HepG2 (cell line): ENCODE results near the gene PGK1. TPM values are rescaled to one million over a fixed set of nuclear protein-coding genes. Genes with fewer than 3 reads are reported as not detected.

Experiments used
- ATAC-seq: fragments of 200-7000 bp; cut with Tn5 transposase; 3 replicates; pipeline ENCODE4 v1.9.1; 2020; ENCODE audit warnings: mild to moderate bottlenecking, moderate library complexity
- BruUV-seq: library from RNA; stranded (reverse); fragments of 400-500 nt; replicated peaks from 2 replicates; lab custom pipeline; 2021; lab: Mats Ljungman, UMichigan
- CTCF ChIA-PET: fragments of 300-600 bp; formaldehyde crosslinking; extraction: SDS; loops from one replicate; lab custom pipeline; 2021; ENCODE audit warnings: low total read pairs, inconsistent platforms, low intra/inter-chr PET ratio; lab: Yijun Ruan, JAX
- POLR2A ChIA-PET: fragments of 350-600 bp; sonication (Branson Sonifier 250); formaldehyde crosslinking; loops from one replicate; lab custom pipeline; 2020; ENCODE audit warnings: antibody characterized with exemption, inconsistent platforms; lab: Yijun Ruan, JAX
- DNase-seq: peaks from one replicate; pipeline ENCODE4 v3.0.0-alpha.2; 2015; ENCODE audit warnings: low spot score
- FAIRE-seq: peaks from 3 replicates; lab custom pipeline; 2011; peaks lifted over from hg19 to GRCh38; lab: Jason Lieb, UNC
- H2AFZ ChIP-seq: one replicate; pipeline ENCODE4 v1.6.1; 2011; ENCODE audit warnings: low read length, inconsistent platforms
- H3K27ac ChIP-seq: fragments of 300-600 bp; 3 replicates; pipeline ENCODE4 v1.8.0; 2011; ENCODE audit warnings: mixed run types, mild to moderate bottlenecking, mixed read lengths, low read length, inconsistent platforms; ENCODE audit not compliant: insufficient read depth; ENCODE audit errors: extremely low read length
- H3K27me3 ChIP-seq, 2 experiments: fragments of 200-600 bp in 1 of 2; 2 replicates in 1 of 2; 3 replicates in 1 of 2; pipeline versions ENCODE4 v1.6.0 to v1.8.0; 2011; ENCODE audit warnings: low read length in 2 of 2, mild to moderate bottlenecking in 2 of 2, moderate library complexity in 2 of 2, inconsistent platforms in 1 of 2; ENCODE audit not compliant: insufficient read depth in 2 of 2, control insufficient read depth in 1 of 2
- H3K36me3 ChIP-seq, 2 experiments: fragments of 200-600 bp in 1 of 2; replicated peaks in 1 of 2; 2 replicates in 1 of 2; 3 replicates in 1 of 2; pipeline versions ENCODE4 v1.5.1 to v1.8.0; 2011; ENCODE audit warnings: low read length in 2 of 2, inconsistent platforms in 1 of 2; ENCODE audit not compliant: insufficient read depth in 2 of 2, control insufficient read depth in 1 of 2
- H3K4me1 ChIP-seq: 2 replicates; pipeline ENCODE4 v1.5.1; 2012; ENCODE audit warnings: low read length, inconsistent platforms; ENCODE audit not compliant: insufficient read depth
- H3K4me2 ChIP-seq: 2 replicates; pipeline ENCODE4 v1.6.0; 2011; ENCODE audit warnings: low read depth, low read length, inconsistent platforms
- H3K4me3 ChIP-seq, 3 experiments: fragments of 200-600 bp in 1 of 3; sonication (generic), shearing (Covaris generic) in 1 of 3; replicated peaks in 1 of 3; 2 replicates each; pipeline ENCODE4 v1.5.1; 2011 to 2016; ENCODE audit warnings: low read length in 3 of 3, inconsistent platforms in 2 of 3, low read depth in 2 of 3, mild to moderate bottlenecking in 2 of 3, control low read depth in 1 of 3, mixed read lengths in 1 of 3; ENCODE audit not compliant: insufficient read depth in 1 of 3
- H3K79me2 ChIP-seq: one replicate; pipeline ENCODE4 v1.6.1; 2011; ENCODE audit warnings: low read length, inconsistent platforms; ENCODE audit not compliant: insufficient read depth
- H3K9ac ChIP-seq: 2 replicates; pipeline ENCODE4 v1.6.0; 2011; ENCODE audit warnings: mild to moderate bottlenecking, low read depth, low read length, inconsistent platforms; ENCODE audit not compliant: insufficient read depth
- H3K9me3 ChIP-seq: 2 replicates; pipeline ENCODE4 v1.5.1; 2012; ENCODE audit warnings: mild to moderate bottlenecking, low read length
- H4K20me1 ChIP-seq: 2 replicates; pipeline ENCODE4 v1.6.0; 2011; ENCODE audit warnings: inconsistent platforms, mild to moderate bottlenecking, low read length, moderate library complexity; ENCODE audit not compliant: insufficient read depth
- ATF1 ChIP-seq: IDR thresholded peaks from 2 replicates; pipeline ENCODE4 v1.6.1; 2016; ENCODE audit warnings: mild to moderate bottlenecking, control low read depth
- CEBPB ChIP-seq: IDR thresholded peaks from 2 replicates; pipeline ENCODE4 v1.6.1; 2011; ENCODE audit warnings: low read depth, low read length, improper control_type of control experiment, borderline replicate concordance
- EZH2 ChIP-seq: conservative IDR thresholded peaks from 2 replicates; pipeline ENCODE4 v1.6.1; 2012; ENCODE audit warnings: mild to moderate bottlenecking, low read depth, low read length, moderate library complexity
- NFKBIZ ChIP-seq: IDR thresholded peaks from 2 replicates; pipeline ENCODE4 v1.6.1; 2018; ENCODE audit warnings: missing genetic modification reagents, missing compliant biosample characterization
- NRL ChIP-seq: sonication (generic); formaldehyde crosslinking; IDR thresholded peaks from 2 replicates; pipeline ENCODE4 v1.5.0; 2020; ENCODE audit warnings: missing genetic modification reagents, mild to moderate bottlenecking, moderate library complexity, borderline replicate concordance
- POGZ ChIP-seq: sonication (generic); formaldehyde crosslinking; IDR thresholded peaks from 2 replicates; pipeline ENCODE4 v1.4.0; 2020; ENCODE audit warnings: mild to moderate bottlenecking, missing genetic modification reagents
- RBFOX2 ChIP-seq: fragments of 200-400 bp; formaldehyde crosslinking; IDR thresholded peaks from 2 replicates; pipeline ENCODE4 v1.6.1; 2017; ENCODE audit warnings: low read depth, mild to moderate bottlenecking, low read length
- REL ChIP-seq: sonication (generic); formaldehyde crosslinking; conservative IDR thresholded peaks from 2 replicates; pipeline ENCODE4 v1.8.0; 2022; ENCODE audit warnings: mild to moderate bottlenecking, missing genetic modification reagents, moderate library complexity
- TIGD3 ChIP-seq: sonication (generic); formaldehyde crosslinking; IDR thresholded peaks from 2 replicates; pipeline ENCODE4 v1.5.1; 2020; ENCODE audit warnings: mild to moderate bottlenecking, missing genetic modification reagents, borderline replicate concordance
- ZEB1 ChIP-seq: IDR thresholded peaks from 2 replicates; pipeline ENCODE4 v1.6.1; 2012; ENCODE audit warnings: mild to moderate bottlenecking, low read depth, inconsistent platforms; ENCODE audit not compliant: insufficient replicate concordance
- ZFP37 ChIP-seq: sonication (generic); formaldehyde crosslinking; IDR thresholded peaks from 2 replicates; pipeline ENCODE4 v1.4.0; 2020; ENCODE audit warnings: missing genetic modification reagents, borderline replicate concordance
- ZNF256 ChIP-seq: sonication (generic); formaldehyde crosslinking; conservative IDR thresholded peaks from 2 replicates; pipeline ENCODE4 v1.4.0; 2020; ENCODE audit warnings: missing genetic modification reagents
- ZNF496 ChIP-seq: sonication (generic); formaldehyde crosslinking; IDR thresholded peaks from 2 replicates; pipeline ENCODE4 v1.8.1; 2023; ENCODE audit warnings: mild to moderate bottlenecking, moderate library complexity, missing genetic modification reagents; ENCODE audit not compliant: insufficient replicate concordance
- ZNF501 ChIP-seq: sonication (generic); formaldehyde crosslinking; IDR thresholded peaks from 2 replicates; pipeline ENCODE4 v1.5.1; 2020; ENCODE audit warnings: mild to moderate bottlenecking, moderate library complexity, missing genetic modification reagents
- ZNF513 ChIP-seq: sonication (generic); formaldehyde crosslinking; conservative IDR thresholded peaks from 2 replicates; pipeline ENCODE4 v1.5.0; 2020; ENCODE audit warnings: missing genetic modification reagents
- ZNF746 ChIP-seq: sonication (generic); formaldehyde crosslinking; IDR thresholded peaks from 2 replicates; pipeline ENCODE4 v1.8.0; 2022; ENCODE audit warnings: mild to moderate bottlenecking, missing genetic modification reagents
- WGBS: methylation state at CpG from one replicate; pipeline ENCODE4 v1.1.6; 2017; ENCODE audit warnings: low lambda C conversion rate; 5-methylcytosine and 5-hydroxymethylcytosine counted together
- in situ Hi-C: cut with HindIII; loops from 2 replicates; pipeline ENCODE4 v1.10.0; 2017; ENCODE audit warnings: low pct_unique_long_range_greater_than_20kb; ENCODE audit not compliant: extremely low pct_ligation_motif_present
- intact Hi-C: fragments of 100-400 bp; cut with micrococcal nuclease; formaldehyde crosslinking; loops from one replicate; pipeline ENCODE4 v1.10.0; 2022; ENCODE audit not compliant: unreplicated experiment
- polyA plus RNA-seq, 8 experiments: library from polyadenylated mRNA; depleted of rRNA in 3 of 8; stranded (reverse) in 7 of 8; unstranded in 1 of 8; fragments of >200 nt; fragmentation: Illumina TruSeq in 4 of 8; extraction: Trizol in 4 of 8; gene quantifications; 2 replicates each; pipeline versions ENCODE4 v1.2.1 to v1.2.3, GENCODE V29; 2011 to 2016; ENCODE audit warnings: low read depth in 4 of 8, missing spikeins in 1 of 8, mixed read lengths in 1 of 8; ENCODE audit not compliant: insufficient read depth in 1 of 8
- total RNA-seq, 5 experiments: library from RNA; depleted of rRNA; stranded (reverse); fragments of >200 nt; fragmentation: Illumina TruSeq; extraction: Trizol; gene quantifications; 2 replicates each; pipeline ENCODE4 v1.2.3, GENCODE V29; 2016; ENCODE audit warnings: low read depth in 1 of 5

PGK1 gene
- total and polyA plus RNA-seq, 2 of the 13 experiments (the other 11 are each of a cell fraction or from before 2014, with no cell fraction given): 325 to 1,274 TPM

GRCh38 chrX:78139160-78140123 lies 35.4 kb downstream of the PGK1 start, which contains the start of gene TAF9B (continued):
- TF ChIP-seq ZNF513 (CRISPR knock-in tag): no peak
- TF ChIP-seq CEBPB: no peak
- TF ChIP-seq TIGD3 (CRISPR knock-in tag): no peak
- no peak for TF ChIP-seq EZH2

DNA sequence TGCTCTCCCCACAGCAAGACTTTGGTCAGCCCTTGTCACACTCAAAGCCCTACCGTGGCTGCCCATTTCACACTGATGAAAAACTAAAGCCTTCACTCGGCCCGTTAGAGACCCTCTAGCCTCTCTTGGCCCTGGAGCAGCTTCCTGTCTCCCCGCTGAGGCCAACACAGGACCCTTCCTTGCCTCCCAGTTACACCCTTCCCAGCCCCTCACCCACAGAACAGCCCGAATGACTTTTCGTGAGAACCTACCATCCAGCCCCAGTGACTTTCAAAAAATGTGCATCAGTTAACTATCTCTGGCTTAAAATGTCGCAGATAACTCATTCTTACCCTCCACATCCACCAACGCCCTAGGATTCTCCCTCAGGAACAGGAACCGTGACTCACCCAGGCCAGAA lies 36.2 kb downstream of the PGK1 start:
- no peak for FAIRE-seq
- 0 out of 2 replicates have a peak overlapping the region, but pooled peaks have one; percentile 56 for H3K9ac ChIP-seq
- DNase-seq: no peak
- intact Hi-C loops (no loop called here), in situ Hi-C loops (no loop called here)
- no peaks in the 10 kb centered on the region for H3K9me3 ChIP-seq
- 93% methylated on average over 8 of the region's 9 CpGs for WGBS
- CTCF ChIA-PET: no interaction called here
- POLR2A ChIA-PET: interaction anchor here (1.3 kb wide), 1 partner anchor 35 kb away, joined by 6 read pairs; the partner anchor contains the start of gene PGK1
- peak overlapping the region in 2 of 3 experiments; percentile 72 to 80; a peak in 4 of 6 replicates for H3K4me3 ChIP-seq
- no peaks in the 10 kb centered on the region for H3K79me2 ChIP-seq
- H4K20me1 ChIP-seq: no peaks in the 10 kb centered on the region
- no peaks in the 10 kb centered on the region for H3K4me1 ChIP-seq
- H3K27ac ChIP-seq: no peak overlapping the region
- no peaks in the 10 kb centered on the region for H3K27me3 ChIP-seq
- BruUV-seq: no TSS peak
- no peak overlapping the region for H2AFZ ChIP-seq
- peak; percentile 8; the same call in 1 of the 3 replicates for ATAC-seq
- no peak for TF ChIP-seq ZNF746 (CRISPR knock-in tag)
- TF ChIP-seq POGZ (CRISPR knock-in tag): no peak
- no peak for TF ChIP-seq REL (CRISPR knock-in tag)
- no peak for TF ChIP-seq ZNF501 (CRISPR knock-in tag)
- no peak for TF ChIP-seq ZFP37 (CRISPR knock-in tag)
- no peak for TF ChIP-seq ZEB1
- no peak for TF ChIP-seq NFKBIZ
- no peak for TF ChIP-seq RBFOX2
- TF ChIP-seq ZNF256: no peak
- TF ChIP-seq NRL: no peak
- no peak for TF ChIP-seq ATF1
- no peak for TF ChIP-seq ZNF496 (CRISPR knock-in tag)
- H3K4me2 ChIP-seq: peak overlapping the region; percentile 75
- H3K36me3 ChIP-seq: no peaks in the 10 kb centered on the region
